ENCODE results near the gene SCARF2. TPM values are rescaled to one million over a fixed set of nuclear protein-coding genes. Genes with fewer than 3 reads are reported as not detected.
A peak's percentile ranks its signal among the peaks of the same experiment; 100 is the strongest.

Gene SCARF2
- total and polyA plus RNA-seq, 2 of the 13 experiments (the other 11 are each of a cell fraction or from before 2014, with no cell fraction given), result 3.3 to 6.2 TPM

- TF ChIP-seq ZBTB20 (CRISPR knock-in tag; IDR thresholded peaks at IDR 0.05; ENCODE audit: borderline replicate concordance, low read depth) (0 out of 2 replicates have a peak, but pooled peaks have one; percentile 75), CREM (IDR thresholded peaks at IDR 0.05) (peak; percentile 79), CREM (CRISPR knock-in tag; IDR thresholded peaks at IDR 0.05) (no peak), ZBED4 (CRISPR knock-in tag; IDR thresholded peaks at IDR 0.05; ENCODE audit: borderline replicate concordance) (peak; percentile 57; the same call in 1 of the 2 replicates), ZBTB14 (CRISPR knock-in tag; IDR thresholded peaks at IDR 0.05) (peak; percentile 55), ZNF121 (CRISPR knock-in tag; IDR thresholded peaks at IDR 0.05) (no peak), PRDM10 (CRISPR knock-in tag; IDR thresholded peaks at IDR 0.05; ENCODE audit: low read depth) (no peak), LBX2 (CRISPR knock-in tag; IDR thresholded peaks at IDR 0.05; ENCODE audit: borderline replicate concordance) (no peak), ZNF230 (CRISPR knock-in tag; IDR thresholded peaks at IDR 0.05) (peak; percentile 13; the same call in 1 of the 2 replicates), MTF2 (CRISPR knock-in tag; IDR thresholded peaks at IDR 0.05; ENCODE audit: borderline replicate concordance) (no peak), HNF4G (IDR thresholded peaks at IDR 0.05; ENCODE audit: borderline replicate concordance, low read depth, low read length) (no peak), HNF4G (CRISPR knock-in tag; IDR thresholded peaks at IDR 0.05; ENCODE audit: borderline replicate concordance, low read depth) (no peak), ZNF552 (CRISPR knock-in tag; IDR thresholded peaks at IDR 0.05; ENCODE audit: borderline replicate concordance) (peak; percentile 50; the same call in 1 of the 2 replicates)
Observed at GRCh38 chr22:20393705-20394476, 43.7 kb downstream of the SCARF2 start, which contains the start of gene ZNF74 (continued).

Measured in HepG2 (cell line).